ENCODE measurements around the gene CCDC89. TPM values are rescaled to one million over a fixed set of nuclear protein-coding genes. Genes with fewer than 3 reads are reported as not detected.

The CCDC89 gene
- total RNA-seq, 1 donor from 2014 or later: 2.6 TPM

DNA sequence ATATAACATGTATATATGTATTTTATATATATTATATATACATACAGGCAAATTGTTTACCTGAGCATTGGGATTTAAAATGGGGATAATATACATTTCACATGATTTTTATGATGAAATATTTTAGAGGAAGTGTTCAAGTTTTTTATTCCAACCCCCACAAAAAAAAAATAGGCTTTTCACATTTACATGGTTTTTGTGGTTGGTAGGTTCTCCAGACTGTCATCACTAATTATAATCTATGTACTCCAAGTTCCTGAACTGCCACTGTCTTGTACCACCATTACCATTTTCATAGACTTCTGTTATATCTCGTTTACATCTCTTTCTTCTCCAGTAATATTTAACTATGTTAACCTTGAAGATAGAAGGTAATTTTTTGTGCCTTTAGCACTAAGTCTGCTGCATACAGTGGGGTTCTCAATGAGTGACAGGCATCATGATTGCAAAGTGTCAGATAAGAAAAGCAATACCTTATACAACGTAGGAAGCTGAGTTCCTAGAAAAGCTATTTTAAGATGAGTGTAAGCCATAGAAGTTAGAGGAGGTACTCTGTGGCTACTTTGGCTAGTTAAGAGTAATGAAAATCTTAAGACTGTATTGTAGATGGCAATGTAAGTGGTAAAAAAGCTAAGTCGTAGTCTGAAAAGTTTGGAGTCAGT lies 33.1 kb downstream of the CCDC89 start:
- DNase-seq (ENCODE audit: low spot score): no peak

DNA sequence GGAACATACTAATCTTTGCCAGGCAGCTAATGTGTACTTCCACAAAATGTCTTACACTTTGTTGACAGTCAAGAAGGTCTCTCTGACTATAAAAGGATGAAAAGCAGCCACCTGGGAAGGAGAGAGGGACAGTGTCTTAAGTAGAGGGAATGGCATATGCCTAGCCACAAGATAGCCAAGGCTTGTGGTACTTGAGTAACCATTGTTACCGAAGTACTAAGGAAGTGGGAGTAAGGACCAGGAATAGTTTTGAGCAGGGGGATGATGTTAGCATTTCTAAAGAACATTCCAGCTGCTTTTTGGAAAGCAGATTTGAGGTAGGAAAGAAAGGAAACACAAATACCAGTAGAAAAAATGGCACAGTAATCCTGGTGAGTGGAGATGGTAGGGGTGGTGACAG lies 34.9 kb downstream of the CCDC89 start:
- DNase-seq (ENCODE audit: low spot score): no peak

DNA sequence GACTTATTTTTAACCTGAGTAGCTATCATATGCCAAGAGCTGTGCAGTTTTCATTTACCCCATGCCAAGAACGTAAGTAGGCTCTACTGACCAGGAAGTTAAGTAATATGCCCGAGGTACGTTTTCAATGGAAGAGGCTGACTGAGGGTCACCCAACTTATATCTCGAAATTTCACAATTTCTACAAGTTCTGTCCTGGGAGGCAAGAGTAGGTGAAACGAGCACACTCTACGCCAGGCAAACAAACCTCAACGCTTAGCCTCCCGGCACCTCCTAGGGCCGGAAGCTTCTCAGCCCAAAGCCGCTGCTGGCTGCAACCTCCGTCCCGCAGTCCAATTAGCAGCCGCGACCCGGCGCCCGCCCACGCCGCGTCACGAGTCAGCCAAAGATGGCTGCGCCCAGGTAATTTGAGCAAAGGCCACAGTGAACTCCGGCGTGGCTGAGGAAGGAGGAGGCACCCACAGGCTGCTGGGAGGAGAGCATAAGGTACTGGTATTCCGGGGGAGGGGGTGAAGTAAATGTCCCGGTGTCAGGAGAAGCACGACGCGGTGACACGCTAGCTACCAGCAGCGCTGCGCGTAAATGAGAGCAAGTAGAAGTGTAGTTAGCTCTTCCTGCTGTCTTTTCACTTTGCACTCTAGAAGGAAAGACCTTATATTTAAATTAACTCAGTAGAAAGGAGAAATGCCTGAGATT lies 38.2 kb downstream of the CCDC89 start, which contains the start of gene TMEM126A:
Gene TMEM126A, plus strand, starts transcription at position 364 of the 696 bp plus-strand sequence. CDS start 2,289 bp downstream, outside the sequence.
- peak; percentile 89 for DNase-seq (ENCODE audit: low spot score)

DNA sequence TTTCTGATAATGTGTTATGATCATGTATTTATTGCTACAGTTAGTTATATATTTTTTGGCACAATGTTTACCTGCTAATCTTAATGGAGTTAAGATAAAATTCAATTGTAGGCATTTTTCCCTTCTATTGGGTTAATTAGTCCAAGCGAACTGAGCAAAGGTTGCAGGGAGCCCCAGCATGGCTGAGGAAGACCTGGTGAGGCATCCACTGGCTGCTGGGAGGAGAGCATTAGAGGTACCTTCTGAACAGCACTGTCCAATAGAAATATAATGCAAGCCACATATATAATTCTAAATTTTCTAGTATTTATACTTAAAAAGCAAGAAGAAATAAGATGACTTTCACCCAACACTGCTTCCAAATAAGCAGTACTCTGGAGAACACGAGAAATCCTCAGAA lies 38.9 kb downstream of the CCDC89 start:
- no peak for DNase-seq (ENCODE audit: low spot score)

DNA sequence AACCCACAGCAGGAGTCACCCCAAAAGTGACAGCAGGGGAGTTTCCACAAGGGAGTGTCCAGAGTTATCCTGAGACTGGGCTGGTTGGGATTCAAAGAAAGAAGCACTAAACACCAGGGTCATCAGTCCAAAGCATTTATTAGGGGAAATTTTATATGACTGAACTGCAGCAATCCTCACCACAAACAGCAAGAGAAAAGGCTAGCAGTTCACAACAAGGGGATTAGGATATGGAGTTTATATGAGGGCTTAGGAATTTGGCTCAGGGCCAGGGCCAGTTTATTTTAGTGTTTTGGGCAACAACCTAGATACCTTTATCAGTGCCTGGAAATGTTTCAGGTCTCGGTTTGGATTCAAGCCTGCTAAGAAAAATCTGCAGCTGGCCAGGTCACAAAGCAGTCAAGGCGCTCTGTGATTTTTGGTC lies 42.8 kb downstream of the CCDC89 start:
- DNase-seq (ENCODE audit: low spot score): no peak

DNA sequence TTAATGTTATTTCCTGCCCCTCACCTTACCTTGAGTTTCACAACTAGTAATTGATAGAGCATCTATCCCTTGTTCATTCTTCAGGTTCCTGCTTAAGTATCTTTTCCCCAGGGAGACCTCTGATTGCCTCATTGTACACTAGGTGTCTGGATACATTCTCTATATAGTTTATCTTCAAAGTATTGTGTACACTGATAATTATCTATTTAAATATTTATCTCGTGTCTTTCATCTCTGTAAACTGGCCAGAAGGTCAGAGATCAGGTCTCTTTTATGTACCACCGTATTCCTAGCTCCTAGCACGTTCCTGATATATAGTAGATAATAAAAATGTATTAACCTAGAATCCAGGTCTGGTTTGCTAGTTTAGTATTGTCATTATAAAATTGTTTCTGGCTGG lies 51.2 kb downstream of the CCDC89 start:
- DNase-seq (ENCODE audit: low spot score): no peak

Other genes starting within 250 kb of the CCDC89 start
- 4.4 TPM for gene DLG2, start 58.9 kb downstream of the CCDC89 start, total RNA-seq
- gene TMEM126B, start 57.6 kb downstream of the CCDC89 start, total RNA-seq: 35.5 TPM
- 18.3 TPM for gene TMEM126A, start 38.2 kb downstream of the CCDC89 start, total RNA-seq
- 48.4 TPM for gene CREBZF, start 21.1 kb downstream of the CCDC89 start, total RNA-seq
- gene SYTL2, start 124.9 kb upstream of the CCDC89 start, total RNA-seq: 39.0 TPM
- not detected for gene CCDC83, start 169.2 kb upstream of the CCDC89 start, total RNA-seq